Fibroblast of lung (primary cell): ENCODE data around the gene PDZRN4.

Experiments used
- CTCF ChIP-seq, 2 donors: IDR thresholded peaks in 1 of 2; conservative IDR thresholded peaks in 1 of 2; 1 replicate in 1 of 2; 2 replicates in 1 of 2; pipeline ENCODE4 v1.5.1; 2011 to 2012; ENCODE audit warnings: low read length in 2 of 2, control low read depth in 1 of 2, inconsistent platforms in 1 of 2, low read depth in 1 of 2, mild to moderate bottlenecking in 1 of 2
- EZH2 ChIP-seq: IDR thresholded peaks from 2 replicates; pipeline ENCODE4 v1.5.1; 2012; ENCODE audit warnings: low read length, control low read depth, mild to moderate bottlenecking; ENCODE audit errors: missing control alignments

- TF ChIP-seq CTCF (conservative IDR thresholded peaks at IDR 0.05 in 1 of 2, IDR thresholded peaks at IDR 0.05 in 1 of 2; ENCODE audit: low read depth in 1 of 2, low read length in 2 of 2): no peak
- no peak for TF ChIP-seq EZH2
Observed at GRCh38 chr12:41287500-41288141, 99.5 kb downstream of the PDZRN4 start.
